NCI-H187 treated with DMSO at 0.1 percent for 48 hours (cell line): ENCODE results near the gene ABCC4.
A peak's percentile ranks its signal among the peaks of the same experiment; 100 is the strongest.

Experiments used
- DNase-seq: peaks from one replicate; lab custom pipeline; 2025; lab: John Stamatoyannopoulos, UW

The ABCC4 gene

GRCh38 chr13:95258098-95258497 is 43.2 kb downstream of the ABCC4 start:
- DNase-seq, result no peak

- DNase-seq, result no peak
Observed at GRCh38 chr13:95256091-95256490, 45.2 kb downstream of the ABCC4 start.

GRCh38 chr13:95255072-95255732 is 46.0 kb downstream of the ABCC4 start:
- DNase-seq, result no peak

GRCh38 chr13:95254339-95254738 is 46.9 kb downstream of the ABCC4 start:
- DNase-seq, result no peak

GRCh38 chr13:95253033-95253432 is 48.2 kb downstream of the ABCC4 start:
- DNase-seq, result no peak

- no peak for DNase-seq
Observed at GRCh38 chr13:95251641-95252040, 49.6 kb downstream of the ABCC4 start.

GRCh38 chr13:95250961-95251360 is 50.3 kb downstream of the ABCC4 start:
- DNase-seq, result no peak

GRCh38 chr13:95248953-95249352 is 52.3 kb downstream of the ABCC4 start:
- DNase-seq, result no peak

GRCh38 chr13:95247852-95248251 is 53.4 kb downstream of the ABCC4 start:
- no peak for DNase-seq

GRCh38 chr13:95247171-95247570 is 54.1 kb downstream of the ABCC4 start:
- no peak for DNase-seq

GRCh38 chr13:95246292-95247082 is 54.8 kb downstream of the ABCC4 start:
- peak; percentile 91 for DNase-seq

GRCh38 chr13:95245071-95245470 is 56.2 kb downstream of the ABCC4 start:
- DNase-seq, result no peak

GRCh38 chr13:95243207-95243606 is 58.0 kb downstream of the ABCC4 start:
- DNase-seq, result no peak

GRCh38 chr13:95241321-95241720 is 59.9 kb downstream of the ABCC4 start:
- DNase-seq, result no peak

- DNase-seq, result no peak
Observed at GRCh38 chr13:95239283-95239682, 62.0 kb downstream of the ABCC4 start.

- no peak for DNase-seq
Observed at GRCh38 chr13:95237310-95237870, 63.9 kb downstream of the ABCC4 start.

GRCh38 chr13:95236774-95237173 is 64.5 kb downstream of the ABCC4 start:
- DNase-seq, result no peak

- DNase-seq, result no peak
Observed at GRCh38 chr13:95235974-95236373, 65.3 kb downstream of the ABCC4 start.

- no peak for DNase-seq
Observed at GRCh38 chr13:95235199-95235756, 66.0 kb downstream of the ABCC4 start.

- no peak for DNase-seq
Observed at GRCh38 chr13:95234242-95234641, 67.0 kb downstream of the ABCC4 start.

- DNase-seq, result no peak
Observed at GRCh38 chr13:95233026-95233635, 68.1 kb downstream of the ABCC4 start.

GRCh38 chr13:95231393-95231792 is 69.9 kb downstream of the ABCC4 start:
- DNase-seq, result no peak

- DNase-seq, result no peak
Observed at GRCh38 chr13:95229855-95230254, 71.4 kb downstream of the ABCC4 start.
